Measurements from ENCODE around the gene FBF1.
A peak's percentile ranks its signal among the peaks of the same experiment; 100 is the strongest.

The FBF1 gene

GRCh38 chr17:75895370-75896155 lies 45.3 kb downstream of the FBF1 start:
- H3K9me3 ChIP-seq (ENCODE audit: control insufficient read depth, low read length), result no peaks in the 10 kb centered on the region
- no peaks in the 10 kb centered on the region for H3K36me3 ChIP-seq (ENCODE audit: control insufficient read depth, insufficient read depth, low read length)
- H3K4me3 ChIP-seq (ENCODE audit: low read depth, low read length), result peak overlapping the region; percentile 61
- H3K27me3 ChIP-seq (ENCODE audit: control insufficient read depth, insufficient read depth, low read length), result no peaks in the 10 kb centered on the region
- peak overlapping the region; percentile 91 for H2AFZ ChIP-seq
- peaks cover 12% of the 10 kb centered on the region for H3K79me2 ChIP-seq
- TF ChIP-seq, protein P1, sequence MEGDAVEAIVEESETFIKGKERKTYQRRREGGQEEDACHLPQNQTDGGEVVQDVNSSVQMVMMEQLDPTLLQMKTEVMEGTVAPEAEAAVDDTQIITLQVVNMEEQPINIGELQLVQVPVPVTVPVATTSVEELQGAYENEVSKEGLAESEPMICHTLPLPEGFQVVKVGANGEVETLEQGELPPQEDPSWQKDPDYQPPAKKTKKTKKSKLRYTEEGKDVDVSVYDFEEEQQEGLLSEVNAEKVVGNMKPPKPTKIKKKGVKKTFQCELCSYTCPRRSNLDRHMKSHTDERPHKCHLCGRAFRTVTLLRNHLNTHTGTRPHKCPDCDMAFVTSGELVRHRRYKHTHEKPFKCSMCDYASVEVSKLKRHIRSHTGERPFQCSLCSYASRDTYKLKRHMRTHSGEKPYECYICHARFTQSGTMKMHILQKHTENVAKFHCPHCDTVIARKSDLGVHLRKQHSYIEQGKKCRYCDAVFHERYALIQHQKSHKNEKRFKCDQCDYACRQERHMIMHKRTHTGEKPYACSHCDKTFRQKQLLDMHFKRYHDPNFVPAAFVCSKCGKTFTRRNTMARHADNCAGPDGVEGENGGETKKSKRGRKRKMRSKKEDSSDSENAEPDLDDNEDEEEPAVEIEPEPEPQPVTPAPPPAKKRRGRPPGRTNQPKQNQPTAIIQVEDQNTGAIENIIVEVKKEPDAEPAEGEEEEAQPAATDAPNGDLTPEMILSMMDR (IDR thresholded peaks at IDR 0.05), result peak; percentile 8
- H3K4me2 ChIP-seq (ENCODE audit: low read length), result peak overlapping the region; percentile 87
- H3K4me1 ChIP-seq, result peaks cover 9% of the 10 kb centered on the region
- H3K27ac ChIP-seq, result peak overlapping the region; percentile 80
- H3K9ac ChIP-seq, result no peak overlapping the region

DNA sequence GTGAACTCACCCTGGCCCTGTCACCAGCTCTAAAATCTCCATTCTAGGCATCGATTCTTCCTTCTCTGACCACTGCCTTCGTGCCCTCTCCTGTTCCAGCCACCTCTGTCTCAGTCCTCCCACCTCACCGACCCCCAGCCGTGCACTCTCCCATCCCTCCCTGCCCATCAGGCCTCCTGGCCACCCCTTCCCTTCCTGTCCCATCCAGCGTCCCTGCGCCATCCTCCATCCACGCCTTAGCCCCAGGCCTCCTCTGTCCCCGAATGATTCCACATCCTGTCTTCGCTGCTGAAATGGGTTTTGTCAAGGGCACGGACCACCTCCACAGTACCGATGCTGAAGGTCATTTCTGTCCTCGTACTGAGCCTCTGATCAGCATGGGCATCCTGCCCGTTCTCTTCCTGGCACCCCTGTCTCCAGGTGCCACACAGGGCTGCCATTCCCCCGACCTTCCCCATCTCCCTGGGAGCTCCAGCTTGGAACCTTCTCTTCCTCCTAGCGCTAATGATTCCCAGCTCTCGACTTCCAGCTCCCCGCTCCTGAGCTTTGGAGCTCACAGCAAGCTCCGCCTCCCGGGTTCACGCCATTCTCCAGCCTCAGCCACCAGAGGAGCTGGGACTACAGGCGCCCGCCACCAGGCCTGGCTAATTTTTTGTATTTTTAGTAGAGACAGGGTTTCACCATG lies 46.7 kb downstream of the FBF1 start:
- no peak overlapping the region for H3K9ac ChIP-seq
- no peak overlapping the region for H3K4me2 ChIP-seq (ENCODE audit: low read length)

DNA sequence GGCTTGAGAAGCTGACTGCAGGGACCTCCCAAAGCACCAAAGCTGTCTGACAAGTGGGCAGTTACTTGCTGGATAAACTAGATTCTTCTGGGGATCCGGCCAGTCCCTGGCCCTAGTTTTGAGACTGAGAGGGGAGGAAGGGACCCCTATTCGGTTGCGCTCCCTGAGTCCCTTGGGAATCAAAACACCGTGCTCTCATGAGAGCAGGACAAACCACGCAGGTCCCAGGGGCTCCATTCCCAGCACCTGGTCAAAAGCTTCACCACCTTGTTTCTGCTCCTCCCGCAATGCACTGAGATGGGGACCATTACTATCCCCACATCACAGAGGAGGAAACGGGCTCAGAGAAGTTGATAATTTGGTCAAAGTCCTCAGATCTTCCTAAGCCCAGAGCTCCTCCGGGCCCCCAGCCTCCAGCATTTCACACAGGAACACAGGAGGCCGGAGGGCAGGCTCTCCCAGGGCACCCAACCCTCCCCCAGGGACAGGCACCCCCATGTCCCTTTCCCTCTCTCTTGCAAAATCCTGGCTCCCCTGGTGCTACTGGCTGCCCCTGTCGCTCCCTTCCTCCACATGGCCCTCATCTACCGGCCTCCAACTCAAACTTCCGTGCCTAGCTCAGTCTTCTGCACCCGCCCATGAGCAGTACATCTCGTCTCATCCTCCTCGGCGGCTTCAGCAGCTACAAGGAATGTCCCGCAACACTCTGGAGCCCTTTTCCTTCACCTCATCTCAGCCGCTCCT lies 47.4 kb downstream of the FBF1 start:
- Histone ChIP-seq H3K9me3 (ENCODE audit: control insufficient read depth, low read length) (no peaks in the 10 kb centered on the region), H3K4me2 (ENCODE audit: low read length) (no peak overlapping the region), H3K79me2 (peaks cover 8% of the 10 kb centered on the region), H3K36me3 (ENCODE audit: control insufficient read depth, insufficient read depth, low read length) (no peaks in the 10 kb centered on the region), H3K9ac (no peak overlapping the region), H3K27ac (no peak overlapping the region), H3K4me1 (peaks cover 9% of the 10 kb centered on the region), H3K27me3 (ENCODE audit: control insufficient read depth, insufficient read depth, low read length) (no peaks in the 10 kb centered on the region), H3K4me3 (ENCODE audit: low read depth, low read length) (no peak overlapping the region), H2AFZ (no peak overlapping the region)
- TF ChIP-seq, protein P1 (IDR thresholded peaks at IDR 0.05), result no peak

More for the DNA sequence above, 46.7 kb downstream of the FBF1 start:
- no peak overlapping the region for H3K27ac ChIP-seq
- no peaks in the 10 kb centered on the region for H3K36me3 ChIP-seq (ENCODE audit: control insufficient read depth, insufficient read depth, low read length)
- H3K27me3 ChIP-seq (ENCODE audit: control insufficient read depth, insufficient read depth, low read length), result no peaks in the 10 kb centered on the region
- peaks cover 8% of the 10 kb centered on the region for H3K79me2 ChIP-seq
- TF ChIP-seq, protein P1 (IDR thresholded peaks at IDR 0.05), result no peak
- H2AFZ ChIP-seq, result no peak overlapping the region
- H3K4me1 ChIP-seq, result peaks cover 9% of the 10 kb centered on the region
- no peak overlapping the region for H3K4me3 ChIP-seq (ENCODE audit: low read depth, low read length)
- H3K9me3 ChIP-seq (ENCODE audit: control insufficient read depth, low read length), result no peaks in the 10 kb centered on the region

DNA sequence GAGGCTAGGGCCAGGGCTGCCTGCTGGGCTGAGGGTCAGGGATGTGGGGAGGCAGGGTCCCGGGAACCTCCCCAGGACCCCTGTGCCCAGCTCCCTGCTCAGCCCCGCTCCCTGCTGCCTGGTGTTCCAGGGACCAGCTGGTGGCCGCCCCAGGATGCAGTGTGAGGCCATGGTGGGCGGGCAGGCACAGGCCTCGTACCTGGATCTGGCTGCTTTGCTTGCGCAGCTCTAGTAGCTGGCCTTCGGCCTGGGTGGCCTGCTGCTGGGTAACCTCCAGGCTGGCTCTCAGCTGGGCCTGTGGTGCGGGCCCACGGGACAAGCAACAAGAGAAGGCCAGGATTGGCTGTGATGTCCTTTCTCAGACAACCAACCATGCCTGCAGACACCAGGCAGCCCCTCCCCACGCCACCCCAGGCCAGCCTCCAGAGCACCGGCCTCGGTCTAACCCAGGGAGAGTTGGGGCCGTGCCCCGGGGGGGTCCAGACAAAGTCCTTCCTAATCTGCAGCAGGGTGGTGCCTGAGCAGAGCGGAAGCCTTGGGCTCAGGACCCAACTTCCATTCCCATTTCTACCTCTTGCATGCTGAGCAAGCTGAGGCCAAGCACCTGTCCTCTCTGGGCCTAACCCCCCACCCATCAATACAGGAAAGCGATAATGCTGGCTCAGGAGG lies 48.2 kb downstream of the FBF1 start:
- H3K4me2 ChIP-seq (ENCODE audit: low read length), result no peak overlapping the region
- H2AFZ ChIP-seq, result no peak overlapping the region
- H3K36me3 ChIP-seq (ENCODE audit: control insufficient read depth, insufficient read depth, low read length), result no peaks in the 10 kb centered on the region
- no peaks in the 10 kb centered on the region for H3K9me3 ChIP-seq (ENCODE audit: control insufficient read depth, low read length)
- no peak overlapping the region for H3K9ac ChIP-seq
- H3K79me2 ChIP-seq, result peaks cover 8% of the 10 kb centered on the region
- H3K27ac ChIP-seq, result no peak overlapping the region
- peaks cover 9% of the 10 kb centered on the region for H3K4me1 ChIP-seq
- H3K4me3 ChIP-seq (ENCODE audit: low read depth, low read length), result no peak overlapping the region
- TF ChIP-seq, protein P1 (IDR thresholded peaks at IDR 0.05), result no peak
- H3K27me3 ChIP-seq (ENCODE audit: control insufficient read depth, insufficient read depth, low read length), result no peaks in the 10 kb centered on the region
